H9 (cell line): Measurements from ENCODE around the gene GPBAR1. TPM values are rescaled to one million over a fixed set of nuclear protein-coding genes. Genes with fewer than 3 reads are reported as not detected.

Source experiments
- DNase-seq: peaks from one replicate; pipeline ENCODE4 v3.0.0-alpha.2; 2017
- H2AFZ ChIP-seq: one replicate; pipeline ENCODE4 v1.6.1; 2013; ENCODE audit warnings: mild to moderate bottlenecking, low read length, control low read depth, moderate library complexity
- H2AK5ac ChIP-seq: 2 replicates; pipeline ENCODE4 v1.6.1; 2013; ENCODE audit warnings: low read length, control low read depth, mixed read lengths; ENCODE audit not compliant: insufficient read length
- H2BK120ac ChIP-seq: one replicate; pipeline ENCODE4 v1.6.1; 2013; ENCODE audit warnings: low read depth, mild to moderate bottlenecking, low read length, control low read depth, inconsistent platforms; ENCODE audit not compliant: poor library complexity, severe bottlenecking
- H2BK12ac ChIP-seq: 2 replicates; pipeline ENCODE4 v1.6.1; 2013; ENCODE audit warnings: low read length, control low read depth, mixed read lengths, low read depth; ENCODE audit not compliant: insufficient read length
- H2BK15ac ChIP-seq: 2 replicates; pipeline ENCODE4 v1.6.1; 2013; ENCODE audit warnings: low read depth, low read length, control low read depth
- H2BK20ac ChIP-seq: one replicate; pipeline ENCODE4 v1.6.1; 2013; ENCODE audit warnings: low read depth, mild to moderate bottlenecking, low read length, control low read depth, inconsistent platforms; ENCODE audit not compliant: poor library complexity, severe bottlenecking
- H2BK5ac ChIP-seq: 2 replicates; pipeline ENCODE4 v1.6.1; 2013; ENCODE audit warnings: low read length, control low read depth, mixed read lengths; ENCODE audit not compliant: insufficient read length
- H3K14ac ChIP-seq: 2 replicates; pipeline ENCODE4 v1.6.1; 2013; ENCODE audit warnings: low read length, control low read depth; ENCODE audit not compliant: insufficient read depth
- H3K18ac ChIP-seq: 2 replicates; pipeline ENCODE4 v1.6.1; 2013; ENCODE audit warnings: low read depth, mild to moderate bottlenecking, mixed read lengths, low read length, control low read depth; ENCODE audit not compliant: insufficient read length
- H3K23ac ChIP-seq: 2 replicates; pipeline ENCODE4 v1.6.1; 2013; ENCODE audit warnings: low read length, control low read depth, mixed read lengths, low read depth; ENCODE audit not compliant: insufficient read length
- H3K23me2 ChIP-seq: 2 replicates; pipeline ENCODE4 v1.6.1; 2013; ENCODE audit warnings: low read depth, mild to moderate bottlenecking, mixed read lengths, low read length, control low read depth; ENCODE audit not compliant: insufficient read length, poor library complexity, severe bottlenecking
- H3K27ac ChIP-seq: 2 replicates; pipeline ENCODE4 v1.5.1; 2013; ENCODE audit warnings: low read length, control low read depth, mixed read lengths, low read depth; ENCODE audit not compliant: insufficient read length
- H3K27me3 ChIP-seq: 2 replicates; pipeline ENCODE4 v1.6.1; 2013; ENCODE audit warnings: low read length, control low read depth, inconsistent platforms; ENCODE audit not compliant: insufficient read depth
- H3K4ac ChIP-seq: 2 replicates; pipeline ENCODE4 v1.6.1; 2013; ENCODE audit warnings: low read depth, mild to moderate bottlenecking, control low read depth, inconsistent platforms, low read length, moderate library complexity
- H3K4me1 ChIP-seq: 2 replicates; pipeline ENCODE4 v1.6.1; 2013; ENCODE audit warnings: low read length, control low read depth, inconsistent platforms; ENCODE audit not compliant: insufficient read depth
- H3K4me2 ChIP-seq: 2 replicates; pipeline ENCODE4 v1.6.1; 2013; ENCODE audit warnings: low read length, control low read depth, mixed read lengths; ENCODE audit not compliant: insufficient read length, insufficient read depth
- H3K56ac ChIP-seq: 2 replicates; pipeline ENCODE4 v1.6.1; 2013; ENCODE audit warnings: low read depth, mild to moderate bottlenecking, mixed read lengths, low read length, control low read depth; ENCODE audit not compliant: insufficient read length
- H3K79me1 ChIP-seq: 2 replicates; pipeline ENCODE4 v1.6.1; 2013; ENCODE audit warnings: low read depth, mild to moderate bottlenecking, moderate library complexity, low read length, control low read depth, inconsistent platforms; ENCODE audit not compliant: insufficient read depth, poor library complexity, severe bottlenecking
- H3K79me2 ChIP-seq: 2 replicates; pipeline ENCODE4 v1.6.1; 2013; ENCODE audit warnings: low read length, control low read depth, inconsistent platforms; ENCODE audit not compliant: insufficient read depth
- H3K9ac ChIP-seq: 2 replicates; pipeline ENCODE4 v1.6.1; 2013; ENCODE audit warnings: low read length, control low read depth, mixed read lengths; ENCODE audit not compliant: insufficient read length; ENCODE audit errors: extremely low read depth
- H3K9me3 ChIP-seq: one replicate; pipeline ENCODE4 v1.6.1; 2013; ENCODE audit warnings: low read depth, low read length, inconsistent platforms; ENCODE audit not compliant: control insufficient read depth
- H3T11ph ChIP-seq: one replicate; pipeline ENCODE4 v1.6.1; 2013; ENCODE audit warnings: mild to moderate bottlenecking, low read length, control low read depth, inconsistent platforms
- H4K20me1 ChIP-seq: one replicate; pipeline ENCODE4 v1.6.1; 2013; ENCODE audit not compliant: control insufficient read depth, insufficient read length, insufficient read depth
- H4K5ac ChIP-seq: 2 replicates; pipeline ENCODE4 v1.6.1; 2013; ENCODE audit warnings: low read depth, mild to moderate bottlenecking, mixed read lengths, low read length, control low read depth; ENCODE audit not compliant: insufficient read length
- H4K8ac ChIP-seq: replicated peaks from 2 replicates; pipeline ENCODE4 v1.6.1; 2013; ENCODE audit warnings: low read length, control low read depth, mixed read lengths, low read depth; ENCODE audit not compliant: insufficient read length
- H4K91ac ChIP-seq: 2 replicates; pipeline ENCODE4 v1.6.1; 2013; ENCODE audit warnings: low read depth, mild to moderate bottlenecking, moderate library complexity, mixed read lengths, low read length, control low read depth; ENCODE audit not compliant: insufficient read length
- H3K27ac Mint-ChIP-seq, 3 experiments: 2 replicates in 2 of 3; 3 replicates in 1 of 3; pipeline ENCODE4 v1.8.0; 2020 to 2021; ENCODE audit warnings: mixed read lengths in 3 of 3, mild to moderate bottlenecking in 1 of 3, moderate library complexity in 1 of 3
- H3K27me3 Mint-ChIP-seq: 2 replicates; pipeline ENCODE4 v1.8.0; 2021; ENCODE audit warnings: low read depth, mild to moderate bottlenecking, moderate library complexity, mixed read lengths
- H3K36me3 Mint-ChIP-seq, 3 experiments: 2 replicates in 2 of 3; 3 replicates in 1 of 3; pipeline ENCODE4 v1.8.0; 2020 to 2021; ENCODE audit warnings: low read depth in 3 of 3, mixed read lengths in 3 of 3; ENCODE audit not compliant: insufficient read depth in 1 of 3
- H3K4me1 Mint-ChIP-seq, 2 experiments: 2 replicates each; pipeline ENCODE4 v1.8.0; 2020; ENCODE audit warnings: mixed read lengths in 2 of 2
- H3K4me3 Mint-ChIP-seq, 2 experiments: 2 replicates in 1 of 2; 3 replicates in 1 of 2; pipeline ENCODE4 v1.8.0; 2020 to 2021; ENCODE audit warnings: mild to moderate bottlenecking in 2 of 2, mixed read lengths in 2 of 2, moderate library complexity in 1 of 2
- H3K9me3 Mint-ChIP-seq, 2 experiments: 2 replicates in 1 of 2; 3 replicates in 1 of 2; pipeline ENCODE4 v1.8.0; 2020; ENCODE audit warnings: mild to moderate bottlenecking in 2 of 2, mixed read lengths in 2 of 2, moderate library complexity in 1 of 2
- CTCF ChIP-seq: fragments of 200-600 bp; sonication (generic); conservative IDR thresholded peaks from 3 replicates; pipeline ENCODE4 v1.8.0; 2021; ENCODE audit warnings: antibody characterized with exemption, mild to moderate bottlenecking
- WGBS: extraction: QIAGEN DNeasy Blood & Tissue Kit; methylation state at CpG from one replicate; pipeline ENCODE4 v1.1.7; 2013; ENCODE audit warnings: missing lambda C conversion rate, low lambda C conversion rate, mixed read lengths; ENCODE audit not compliant: insufficient read length; ENCODE audit errors: extremely low coverage; 5-methylcytosine and 5-hydroxymethylcytosine counted together
- total RNA-seq: library from RNA; stranded (reverse); gene quantifications from 2 replicates; pipeline ENCODE4 v1.2.1, GENCODE V29; 2021

Gene GPBAR1
- total RNA-seq, 1 experiment from 2014 or later = 0.44 TPM

- Histone ChIP-seq H4K5ac (no peak overlapping the region), H2BK120ac (no peak overlapping the region), H2AFZ (no peak overlapping the region), H4K20me1 (no peaks in the 10 kb centered on the region), H3T11ph (no peak overlapping the region), H3K56ac (no peak overlapping the region), H3K27me3 (no peaks in the 10 kb centered on the region), H3K18ac (no peak overlapping the region), H2BK20ac (no peak overlapping the region), H4K91ac (no peak overlapping the region), H2BK12ac (no peak overlapping the region), H4K8ac (no peak overlapping the region), H3K9ac (no peak overlapping the region), H3K4me2 (no peak overlapping the region), H2AK5ac (no peak overlapping the region), H3K27ac (no peak overlapping the region), H3K9me3 (no peaks in the 10 kb centered on the region), H3K4ac (no peak overlapping the region), H3K4me1 (0 out of 2 replicates have a peak, but pooled peaks cover 2% of the 10 kb centered on the region), H3K23me2 (no peaks in the 10 kb centered on the region), H3K23ac (no peak overlapping the region), H3K14ac (no peak overlapping the region), H3K79me1 (no peaks in the 10 kb centered on the region), H3K79me2 (no peaks in the 10 kb centered on the region), H2BK5ac (no peak overlapping the region), H2BK15ac (no peak overlapping the region)
- no peak overlapping the region for H3K27ac Mint-ChIP-seq
- H3K4me1 Mint-ChIP-seq = peaks cover 20 to 26% of the 10 kb centered on the region in 2 experiments
- DNase-seq = no peak
- H3K9me3 Mint-ChIP-seq = no peaks in the 10 kb centered on the region
- no CpG with 5 or more reads among the region's 6 CpGs for WGBS
- H3K36me3 Mint-ChIP-seq = no peaks in the 10 kb centered on the region; a peak in 1 of 7 replicates
- H3K4me3 Mint-ChIP-seq = no peak overlapping the region; a peak in 1 of 5 replicates
- TF ChIP-seq CTCF = no peak
- H3K27me3 Mint-ChIP-seq = peaks cover 2% of the 10 kb centered on the region
Measured at GRCh38 chr2:218298314-218298875, 37.6 kb downstream of the GPBAR1 start.
